KOPT-K1 (cell line): ENCODE measurements around the gene DCTPP1.
"Not testable (repeated sequence)": the region's sequence is repeated elsewhere in the genome, so short reads cannot be mapped to it uniquely, and the experiment has no call there.

ENCODE experiments used
- H3K27ac ChIP-seq: fragments of 200-600 bp; sonication (generic); 2 replicates; pipeline ENCODE4 v1.5.1; 2016; ENCODE audit warnings: antibody characterized with exemption, mild to moderate bottlenecking, low read depth, low read length; ENCODE audit not compliant: poor library complexity, severe bottlenecking
- H3K36me3 ChIP-seq: fragments of 200-600 bp; sonication (generic); 2 replicates; pipeline ENCODE4 v1.5.1; 2017; ENCODE audit warnings: antibody characterized with exemption, mild to moderate bottlenecking, low read length, moderate library complexity; ENCODE audit not compliant: insufficient read depth
- H3K9me3 ChIP-seq: fragments of 200-600 bp; sonication (generic); 2 replicates; pipeline ENCODE4 v1.5.1; 2017; ENCODE audit warnings: antibody characterized with exemption, low read length, mild to moderate bottlenecking; ENCODE audit not compliant: insufficient read depth, poor library complexity, severe bottlenecking

Gene DCTPP1

GRCh38 chr16:30407804-30408534 is 21.9 kb downstream of the DCTPP1 start:
- H3K9me3 ChIP-seq = no peaks in the 10 kb centered on the region
- peak overlapping the region; percentile 78 for H3K27ac ChIP-seq
- H3K36me3 ChIP-seq = peaks cover 32% of the 10 kb centered on the region

- peak within 1 kb of the TSS; percentile 78 for H3K27ac ChIP-seq
- H3K36me3 ChIP-seq = peaks cover 25% of the 10 kb centered on the region
- no peaks in the 10 kb centered on the region for H3K9me3 ChIP-seq
Observed at GRCh38 chr16:30407102-30407803, 22.6 kb downstream of the DCTPP1 start, which contains the start of gene ZNF771. ZNF771 (plus strand) TSS chr16:30407606; CDS start chr16:30408054, 448 bp downstream.

- Histone ChIP-seq H3K36me3 (peaks cover 20% of the 10 kb centered on the region), H3K9me3 (no peaks in the 10 kb centered on the region), H3K27ac (peak overlapping the region; percentile 78)
Observed at GRCh38 chr16:30406795-30407101, 23.1 kb downstream of the DCTPP1 start.

- H3K9me3 ChIP-seq = no peaks in the 10 kb centered on the region
- H3K36me3 ChIP-seq = peaks cover 20% of the 10 kb centered on the region
- H3K27ac ChIP-seq = no peak overlapping the region
Observed at GRCh38 chr16:30401768-30402425, 27.9 kb downstream of the DCTPP1 start.

GRCh38 chr16:30399435-30400186 is 30.2 kb downstream of the DCTPP1 start:
- Histone ChIP-seq H3K36me3 (peaks cover 21% of the 10 kb centered on the region), H3K9me3 (no peaks in the 10 kb centered on the region), H3K27ac (peak overlapping the region; percentile 57)

- H3K9me3 ChIP-seq = no peaks in the 10 kb centered on the region
- no peak overlapping the region for H3K27ac ChIP-seq
- peaks cover 21% of the 10 kb centered on the region for H3K36me3 ChIP-seq
Observed at GRCh38 chr16:30398661-30399434, 31.0 kb downstream of the DCTPP1 start.

- no peaks in the 10 kb centered on the region for H3K9me3 ChIP-seq
- H3K27ac ChIP-seq = no peak overlapping the region
- H3K36me3 ChIP-seq = peaks cover 21% of the 10 kb centered on the region
Observed at GRCh38 chr16:30397776-30398660, 31.8 kb downstream of the DCTPP1 start.

GRCh38 chr16:30397056-30397455 is 32.8 kb downstream of the DCTPP1 start:
- H3K27ac ChIP-seq = no peak overlapping the region
- H3K9me3 ChIP-seq = no peaks in the 10 kb centered on the region
- peaks cover 21% of the 10 kb centered on the region for H3K36me3 ChIP-seq

- peaks cover 21% of the 10 kb centered on the region for H3K36me3 ChIP-seq
- not testable (repeated sequence) for H3K9me3 ChIP-seq, H3K27ac ChIP-seq
Observed at GRCh38 chr16:30396627-30397026, 33.2 kb downstream of the DCTPP1 start.

GRCh38 chr16:30395992-30396585 is 33.7 kb downstream of the DCTPP1 start:
- peaks cover 21% of the 10 kb centered on the region for H3K36me3 ChIP-seq
- H3K27ac ChIP-seq = peak overlapping the region; percentile 85
- no peaks in the 10 kb centered on the region for H3K9me3 ChIP-seq

- Histone ChIP-seq H3K9me3 (no peaks in the 10 kb centered on the region), H3K36me3 (peaks cover 21% of the 10 kb centered on the region), H3K27ac (peak within 1 kb of the TSS; percentile 85)
Observed at GRCh38 chr16:30395155-30395991, 34.5 kb downstream of the DCTPP1 start, which contains the start of gene ZNF48. ZNF48 (plus strand) TSS chr16:30395420; CDS start chr16:30395795, 375 bp downstream.

- H3K9me3 ChIP-seq = no peaks in the 10 kb centered on the region
- peaks cover 21% of the 10 kb centered on the region for H3K36me3 ChIP-seq
- peak overlapping the region; percentile 85 for H3K27ac ChIP-seq
Observed at GRCh38 chr16:30394592-30395154, 35.2 kb downstream of the DCTPP1 start.
